ENCODE data around the gene COL23A1. TPM values are rescaled to one million over a fixed set of nuclear protein-coding genes. Genes with fewer than 3 reads are reported as not detected.

The COL23A1 gene
- total RNA-seq, 1 donor from 2014 or later, result 20.4 TPM

DNA sequence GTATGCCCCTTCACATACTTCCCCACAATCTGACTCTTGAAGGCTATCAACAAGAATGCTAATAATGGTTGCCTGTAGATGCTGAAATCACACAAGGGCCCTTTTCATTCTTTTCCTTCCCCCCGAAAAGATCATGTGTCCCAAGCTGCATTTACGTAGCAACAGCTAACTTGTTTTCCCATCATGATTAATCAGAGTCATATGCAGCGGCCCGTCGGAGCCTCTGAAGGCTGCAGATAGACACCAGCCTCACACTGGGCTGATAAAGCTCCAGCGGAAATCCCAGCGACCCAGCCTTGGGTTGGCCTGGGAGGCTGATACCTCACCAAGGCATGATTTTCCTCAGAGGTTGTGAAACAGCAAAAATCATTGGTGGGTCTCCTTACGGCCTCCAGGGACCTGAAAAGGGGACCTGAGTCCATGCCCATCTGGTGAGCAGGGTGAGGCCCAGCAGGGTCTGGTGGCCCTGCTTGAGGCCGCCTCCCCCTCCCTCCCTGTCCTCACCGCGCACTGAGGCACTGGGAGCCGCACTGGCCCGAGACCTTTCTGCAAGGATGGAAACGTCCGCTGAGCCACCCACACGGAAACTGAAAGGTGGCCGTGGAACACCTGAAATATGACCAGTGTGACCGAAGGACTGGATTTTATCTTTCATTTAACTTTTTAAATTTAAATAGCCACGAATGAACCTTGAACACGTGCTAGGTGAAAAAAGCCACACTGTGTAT lies 243.4 kb downstream of the COL23A1 start:
- ATAC-seq (no peak), DNase-seq (no peak)
- intact Hi-C loops (cut with micrococcal nuclease), result no loop called here

DNA sequence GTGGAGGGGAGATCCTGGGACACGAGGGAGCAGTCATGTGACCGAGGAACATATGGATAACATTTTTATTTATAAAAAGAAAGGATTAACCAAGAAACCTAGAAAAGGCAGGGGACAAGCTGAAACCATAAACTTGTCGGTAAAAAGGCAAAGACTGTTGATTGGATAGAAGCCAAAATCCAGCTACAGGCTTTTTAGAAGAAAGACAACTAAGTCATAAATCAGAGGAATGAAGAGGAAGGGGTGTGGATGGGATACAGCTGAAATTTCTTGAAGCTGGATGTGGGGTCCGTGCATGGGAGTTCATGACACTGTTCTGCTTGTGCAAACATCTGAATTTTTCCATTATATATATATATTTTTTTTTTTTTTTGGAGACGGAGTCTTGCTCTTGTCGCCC lies 246.9 kb downstream of the COL23A1 start:
- ATAC-seq (no peak), DNase-seq (no peak)
- intact Hi-C loops (cut with micrococcal nuclease), result no loop called here

DNA sequence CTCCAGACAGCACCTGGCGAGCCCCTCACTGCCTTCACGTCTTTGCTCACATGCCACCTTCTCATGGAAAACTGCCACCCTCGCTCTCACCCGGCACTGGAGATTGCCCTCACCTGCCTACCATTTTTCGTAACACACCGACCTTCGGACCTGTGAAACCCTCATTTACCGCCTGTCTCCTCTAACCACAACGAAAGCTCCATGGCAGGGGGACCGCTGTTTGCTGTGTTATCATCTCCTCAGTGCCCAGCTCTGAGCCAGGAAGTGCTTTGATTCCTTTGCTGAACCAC lies 248.4 kb downstream of the COL23A1 start:
- ATAC-seq (no peak), DNase-seq (no peak)
- intact Hi-C loops (cut with micrococcal nuclease), result no loop called here

DNA sequence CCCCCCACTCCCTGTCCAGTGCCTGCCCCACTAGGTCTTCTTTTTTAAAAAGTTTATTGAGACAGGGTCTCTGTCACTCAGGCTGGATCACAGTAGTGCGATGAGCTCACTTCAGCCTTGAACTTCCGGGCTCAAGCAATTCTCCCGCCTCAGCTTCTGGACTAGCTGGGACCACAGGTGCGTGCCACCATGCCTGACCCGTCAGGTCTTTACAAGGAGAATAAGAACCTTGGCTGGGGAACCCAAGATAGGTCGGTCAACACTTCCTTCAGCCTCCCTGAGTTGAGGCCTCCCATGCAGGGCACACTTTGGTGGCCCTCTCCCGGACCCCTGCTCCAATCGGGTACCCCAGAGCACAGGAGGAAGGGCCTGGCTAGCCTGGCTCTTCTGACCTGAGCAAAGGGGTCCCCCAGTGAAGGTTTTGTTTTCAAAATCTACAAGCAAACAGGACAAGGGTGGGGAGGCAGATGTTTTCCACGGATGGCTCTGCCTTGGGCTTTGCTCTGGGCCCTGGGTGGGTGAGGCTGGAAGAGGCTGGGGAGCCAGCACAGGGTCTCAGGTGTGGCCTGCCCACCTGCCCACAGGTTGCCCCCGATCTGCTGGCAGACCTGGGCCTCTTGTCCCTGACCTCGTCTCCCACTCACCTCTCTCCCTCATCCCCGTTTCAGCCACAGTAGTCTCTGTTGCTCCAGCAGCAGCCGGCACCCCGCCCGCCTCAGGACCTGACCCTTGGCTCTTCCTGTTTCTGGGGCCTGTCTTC lies 248.9 kb downstream of the COL23A1 start:
- DNase-seq (no peak), ATAC-seq (no peak)
- intact Hi-C loops (cut with micrococcal nuclease), result no loop called here

DNA sequence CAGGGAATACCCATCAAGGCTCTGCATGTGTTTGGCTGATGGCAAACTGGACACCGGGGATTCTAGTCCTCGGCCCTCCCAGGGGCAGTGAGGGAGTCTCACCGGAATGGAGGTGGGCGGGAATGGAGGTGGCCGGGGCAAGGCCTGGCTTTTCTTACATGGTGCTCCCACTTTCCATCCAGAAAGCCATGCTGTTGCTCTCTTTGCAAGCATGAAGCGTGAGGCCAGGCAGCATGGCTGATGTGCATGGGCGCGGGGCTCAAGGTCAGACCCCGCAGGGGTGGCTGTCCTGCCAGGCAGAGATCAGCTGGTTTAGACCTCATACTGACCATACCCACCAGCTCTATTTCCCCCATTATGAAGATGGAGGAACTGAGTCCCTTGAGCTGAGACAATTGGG lies 249.6 kb downstream of the COL23A1 start:
- intact Hi-C loops (cut with micrococcal nuclease), result no loop called here
- DNase-seq (no peak), ATAC-seq (no peak)

DNA sequence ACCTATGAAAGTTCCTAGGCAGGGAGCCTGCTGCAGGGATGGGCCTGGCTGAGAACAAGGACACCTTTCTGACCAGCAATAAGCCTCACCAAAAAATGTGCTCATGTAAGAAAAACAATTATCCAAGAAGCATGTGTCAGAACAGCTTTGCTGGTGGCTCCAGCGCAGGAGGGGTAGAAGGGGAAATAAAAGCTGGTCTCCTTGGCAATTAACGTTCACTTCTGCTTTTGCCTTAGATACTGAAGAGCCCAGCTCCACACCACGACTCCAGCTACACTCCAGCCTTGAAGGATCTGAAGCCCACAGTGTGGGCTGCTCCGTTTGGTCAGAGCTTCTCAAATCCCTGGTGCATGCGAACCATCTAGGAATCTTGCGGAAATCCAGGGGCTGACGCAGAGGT lies 250.0 kb downstream of the COL23A1 start:
- ATAC-seq (no peak), DNase-seq (no peak)
- intact Hi-C loops (cut with micrococcal nuclease), result no loop called here

DNA sequence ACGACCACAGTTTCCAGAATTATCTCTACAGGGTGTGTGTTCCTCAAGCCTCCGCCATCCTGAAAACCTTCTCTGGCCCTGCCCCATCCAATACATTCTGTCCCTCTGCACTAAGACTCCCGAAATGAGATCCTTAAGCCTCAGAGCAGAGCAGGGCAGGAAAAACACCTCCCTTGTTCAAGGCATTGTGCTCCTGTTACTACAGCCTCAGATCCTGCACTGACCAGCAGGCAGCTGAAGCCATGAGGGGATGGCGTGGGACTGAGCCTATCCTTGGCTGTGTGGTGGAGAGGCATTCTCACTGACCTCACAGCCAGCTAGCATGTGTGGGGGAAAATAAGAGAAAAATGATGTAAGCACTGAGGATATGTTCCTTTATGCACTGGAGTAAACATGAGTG lies 250.9 kb downstream of the COL23A1 start:
- intact Hi-C loops (cut with micrococcal nuclease), result no loop called here
- no peak for DNase-seq
- ATAC-seq, result no peak

DNA sequence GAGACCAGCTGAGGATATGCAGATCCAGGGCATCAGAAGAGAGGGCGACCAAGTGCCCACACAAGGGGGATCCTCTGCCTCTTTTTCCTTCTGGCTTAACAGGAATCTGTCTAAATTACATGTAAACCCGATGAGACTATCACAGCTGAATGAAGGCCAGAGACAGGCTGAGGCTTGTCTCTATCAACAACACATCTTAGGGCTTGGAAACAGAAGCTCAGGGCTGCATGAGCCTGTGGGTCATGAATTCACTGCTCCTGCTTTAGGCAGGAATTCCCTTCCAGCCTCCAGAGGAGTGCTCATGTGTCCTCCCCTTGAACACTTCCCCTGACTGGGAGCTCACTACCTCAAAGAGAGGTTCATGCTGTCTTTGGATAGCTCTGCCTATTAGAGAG lies 251.4 kb downstream of the COL23A1 start:
- ATAC-seq (no peak), DNase-seq (no peak)
- intact Hi-C loops (cut with micrococcal nuclease), result no loop called here

DNA sequence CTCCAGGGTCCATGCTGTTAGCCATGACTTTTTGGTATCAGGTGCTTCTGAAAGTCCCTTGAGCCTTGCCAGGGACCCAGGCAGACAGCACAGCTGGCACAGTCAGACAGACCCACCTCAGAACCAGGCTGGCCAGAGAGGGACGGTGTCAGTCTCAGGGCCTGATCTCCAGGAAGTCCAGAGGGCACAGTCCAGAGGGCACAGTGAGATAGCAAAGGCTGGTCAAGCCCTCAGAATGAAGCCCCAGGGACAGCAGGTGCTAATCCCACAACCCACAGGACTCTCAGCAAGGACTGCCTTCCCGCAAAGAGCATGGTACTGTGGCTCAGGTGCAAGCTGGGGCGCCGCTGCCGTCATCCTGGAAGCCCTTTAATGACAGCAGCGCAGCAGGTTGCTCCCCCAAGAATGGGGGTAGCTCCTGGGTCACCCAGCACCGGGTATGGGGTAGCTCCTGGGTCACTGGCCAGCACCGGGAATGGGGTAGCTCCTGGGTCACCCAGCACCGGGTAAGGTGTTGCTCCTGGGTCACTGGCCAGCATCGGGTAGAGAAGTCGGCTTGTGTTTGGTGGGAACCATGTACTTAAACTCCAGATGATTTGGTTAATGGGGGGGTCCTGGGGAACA lies 252.0 kb downstream of the COL23A1 start:
- peak; percentile 6 for ATAC-seq
- DNase-seq, result no peak
- intact Hi-C loops (cut with micrococcal nuclease), result no loop called here

DNA sequence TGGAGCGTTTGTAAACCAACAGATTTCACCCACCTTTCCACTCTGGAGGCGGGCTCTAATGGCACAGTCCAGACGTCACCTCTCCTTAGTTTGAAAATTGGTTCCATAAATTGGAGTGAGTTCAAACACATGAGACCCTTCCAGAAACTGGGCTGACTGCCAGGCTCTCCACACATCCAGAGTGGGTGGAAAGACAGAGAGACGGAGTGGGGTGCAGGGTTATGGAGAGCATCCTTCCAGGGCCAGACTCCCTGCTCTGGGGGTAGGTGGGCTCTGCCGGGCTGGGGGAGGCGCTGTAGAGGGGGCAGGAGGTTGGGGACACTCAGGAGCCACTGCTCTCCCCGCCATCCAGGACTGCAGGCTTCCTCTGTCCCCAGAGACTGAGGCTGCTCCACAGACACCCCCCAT lies 252.9 kb downstream of the COL23A1 start:
- ATAC-seq, result no peak
- intact Hi-C loops (cut with micrococcal nuclease), result no loop called here

DNA sequence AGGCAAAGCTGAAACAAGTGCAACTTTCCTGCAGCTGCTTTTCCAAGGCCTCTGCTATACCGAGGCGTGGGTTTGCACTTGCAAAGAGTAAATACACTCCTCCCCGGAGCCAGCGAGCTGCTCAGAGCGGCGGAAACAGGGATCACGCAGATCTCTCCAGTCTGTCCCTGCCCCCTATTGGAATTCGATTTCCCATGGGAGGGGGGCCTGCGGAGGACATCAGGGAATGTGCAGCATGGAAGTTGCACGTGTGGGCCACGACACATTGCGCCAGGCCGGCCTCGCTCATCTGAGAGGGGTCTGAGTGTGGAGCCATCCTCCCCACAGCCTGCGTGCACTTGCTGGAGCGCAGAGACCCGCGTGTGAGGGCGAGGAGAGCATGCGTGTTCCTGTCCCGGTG lies 253.3 kb downstream of the COL23A1 start:
- intact Hi-C loops (cut with micrococcal nuclease), result no loop called here
- DNase-seq, result no peak
- ATAC-seq, result no peak

More for the DNA sequence above, 252.9 kb downstream of the COL23A1 start:
- no peak for DNase-seq

DNA sequence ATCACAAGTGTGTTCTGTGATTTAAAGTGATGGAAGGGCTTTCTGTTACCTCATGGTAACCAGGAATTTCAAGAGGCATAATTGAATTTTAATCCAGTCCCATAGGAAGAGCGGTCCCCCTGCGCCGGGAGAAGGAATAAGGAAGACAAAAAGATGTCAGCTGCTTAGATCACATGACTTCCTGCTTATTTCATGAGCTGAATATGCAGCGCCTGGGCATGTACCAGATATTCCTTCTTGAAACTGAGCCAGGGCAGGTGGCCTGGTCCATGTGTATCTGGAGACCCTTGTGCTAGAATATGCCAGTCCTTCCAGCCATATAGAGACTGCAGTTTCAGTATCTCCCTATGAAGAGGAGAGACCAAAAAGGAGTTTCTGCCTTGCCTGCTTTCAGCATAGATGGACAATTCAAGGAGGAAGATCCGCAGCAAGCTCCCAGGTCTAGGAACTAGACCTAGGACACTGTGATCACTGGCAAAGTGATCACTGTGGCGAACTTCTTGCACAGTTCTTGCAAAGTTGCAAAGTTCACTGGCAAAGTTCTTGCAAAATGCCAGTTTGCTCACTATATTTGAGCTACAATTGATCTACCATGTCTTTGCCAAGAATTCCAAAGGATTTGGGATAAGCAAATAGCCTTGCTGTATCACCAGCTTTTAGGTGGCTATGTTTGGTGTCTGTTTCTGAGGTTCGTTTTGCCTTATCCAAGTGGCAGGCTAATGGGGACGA lies 254.7 kb downstream of the COL23A1 start:
- intact Hi-C loops (cut with micrococcal nuclease), result no loop called here
- no peak for ATAC-seq
- DNase-seq, result no peak

DNA sequence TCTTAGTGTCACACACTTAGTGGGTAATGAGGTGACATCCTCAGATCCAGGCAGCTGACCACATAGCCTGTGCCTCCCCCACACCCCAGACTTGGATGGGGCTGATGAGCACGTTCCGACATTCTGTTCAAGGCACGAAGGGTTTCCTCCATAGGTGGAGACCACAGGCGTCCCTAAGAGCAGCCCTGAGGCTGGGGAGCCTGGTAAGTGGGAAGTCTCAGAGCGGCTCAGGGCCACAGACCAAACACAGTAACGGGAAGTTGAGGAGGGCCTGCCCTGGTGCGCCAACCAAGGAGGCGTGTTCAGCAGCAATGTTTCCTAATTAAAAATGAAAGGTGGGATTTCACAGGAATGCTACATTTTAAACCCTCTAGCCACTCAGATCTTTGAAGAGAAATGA lies 255.3 kb downstream of the COL23A1 start:
- intact Hi-C loops (cut with micrococcal nuclease), result no loop called here
- ATAC-seq (no peak), DNase-seq (no peak)

DNA sequence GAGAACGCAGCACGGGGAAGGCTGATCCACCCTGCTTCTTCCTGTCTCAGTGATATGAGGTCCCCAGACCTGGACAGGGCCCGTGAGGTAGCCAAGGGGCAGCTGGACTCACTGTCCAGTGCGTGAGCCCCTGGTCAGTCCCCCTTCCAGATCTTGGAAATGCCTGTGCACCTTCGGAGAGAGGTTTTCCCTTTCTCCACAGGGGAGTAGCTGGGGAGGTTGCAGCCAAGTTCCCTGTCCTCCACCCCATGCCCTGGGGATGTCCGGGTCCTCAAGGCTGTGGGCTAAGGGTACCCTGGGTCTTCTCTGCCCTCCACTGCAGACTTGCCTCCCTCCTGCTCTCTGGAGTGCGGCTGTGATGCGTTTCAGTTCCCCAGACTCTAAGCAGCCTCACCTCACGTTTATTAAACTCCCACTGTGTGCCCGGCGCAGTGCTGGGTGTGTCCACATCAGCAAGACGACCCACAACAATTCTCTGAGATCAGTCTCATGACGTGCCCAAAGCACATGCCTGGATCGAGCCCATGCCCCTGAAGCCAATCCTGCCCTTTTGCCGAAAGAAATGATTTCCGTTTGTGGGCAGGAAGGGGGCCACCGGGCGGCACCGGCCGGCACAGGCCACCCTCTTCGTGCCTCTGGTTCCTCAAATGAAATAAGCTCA lies 256.2 kb downstream of the COL23A1 start:
- no peak for DNase-seq
- ATAC-seq, result no peak
- intact Hi-C loops (cut with micrococcal nuclease), result no loop called here

DNA sequence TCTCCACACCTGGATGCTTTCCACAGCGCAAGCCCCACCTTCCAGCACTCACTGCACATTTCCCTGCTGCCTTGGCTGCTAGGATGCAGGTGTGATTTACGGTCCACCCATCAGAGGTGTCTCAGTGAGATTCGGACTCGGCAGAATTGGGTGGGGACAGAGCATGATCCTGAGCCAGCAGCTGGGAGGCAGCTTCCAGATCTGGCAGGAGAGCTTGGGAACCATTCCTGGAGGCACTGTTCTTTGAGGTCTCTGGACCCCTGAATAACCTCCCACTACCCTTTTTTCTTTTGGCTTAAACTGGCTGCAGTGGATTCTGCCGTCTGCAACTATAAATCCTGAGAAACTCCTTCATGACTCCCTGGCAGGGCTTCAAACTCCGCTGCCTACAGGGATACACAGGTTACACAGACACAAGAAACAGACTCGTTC lies 258.0 kb downstream of the COL23A1 start:
- ATAC-seq (peak; percentile 8), DNase-seq (no peak)
- intact Hi-C loops (cut with micrococcal nuclease), result no loop called here

DNA sequence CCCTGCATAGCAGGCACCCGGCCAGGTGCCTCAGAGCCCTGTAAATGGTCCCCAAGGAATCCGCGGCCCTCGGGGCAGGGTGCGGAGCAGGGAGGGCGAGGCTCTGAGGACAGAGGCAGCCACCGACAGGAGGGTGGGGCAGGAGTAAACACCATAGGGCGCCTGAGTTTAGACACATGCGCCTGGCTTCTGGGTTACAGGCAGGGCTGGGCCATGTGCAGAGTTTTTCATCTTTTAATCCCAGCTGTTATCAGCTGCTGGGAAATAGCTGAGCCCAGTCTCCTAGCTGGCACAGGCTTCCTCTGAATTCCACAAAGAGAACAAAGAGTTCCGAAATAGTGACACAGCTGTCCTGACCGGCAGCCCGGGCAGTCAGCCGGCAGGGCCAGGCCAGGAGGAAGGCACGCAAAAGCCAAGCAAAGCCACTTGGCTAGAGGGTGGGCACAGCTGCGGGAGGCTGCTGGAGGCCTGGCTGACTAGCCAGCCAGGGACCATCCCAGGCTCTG lies 258.6 kb downstream of the COL23A1 start:
- ATAC-seq (peak; percentile 89), DNase-seq (peak; percentile 85)
- intact Hi-C loops (cut with micrococcal nuclease), result no loop called here

DNA sequence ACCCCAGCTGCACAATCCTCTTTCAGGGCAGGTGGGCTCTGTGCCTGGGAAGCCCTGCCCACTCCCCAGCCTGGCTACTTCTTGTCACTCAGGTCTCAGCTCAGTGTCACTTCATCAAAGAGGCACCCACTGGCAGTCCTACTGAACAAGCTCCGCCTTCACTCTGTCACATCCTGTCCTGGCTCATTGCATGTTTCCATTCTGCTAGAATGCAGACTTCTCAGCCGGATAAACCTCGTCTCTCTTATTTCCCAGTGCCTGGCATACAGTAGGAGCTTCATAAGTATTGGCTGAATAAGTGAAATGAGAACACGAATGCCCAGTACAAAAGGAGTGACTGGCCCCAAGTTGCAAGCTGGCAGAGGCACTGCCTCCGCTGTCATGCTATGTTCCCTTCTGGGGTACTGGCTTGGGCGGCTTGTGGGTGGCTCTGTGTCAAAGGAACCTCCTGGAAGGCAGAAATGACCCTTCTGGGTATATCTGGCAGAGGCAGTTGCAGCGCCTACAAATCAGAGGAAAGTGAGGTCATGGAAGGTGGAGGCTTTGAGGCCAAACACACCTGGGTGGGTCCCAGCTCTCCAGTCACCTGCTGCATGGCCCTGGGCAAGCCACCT lies 259.3 kb downstream of the COL23A1 start:
- DNase-seq (peak; percentile 49), ATAC-seq (peak; percentile 72)
- intact Hi-C loops (cut with micrococcal nuclease), result no loop called here

DNA sequence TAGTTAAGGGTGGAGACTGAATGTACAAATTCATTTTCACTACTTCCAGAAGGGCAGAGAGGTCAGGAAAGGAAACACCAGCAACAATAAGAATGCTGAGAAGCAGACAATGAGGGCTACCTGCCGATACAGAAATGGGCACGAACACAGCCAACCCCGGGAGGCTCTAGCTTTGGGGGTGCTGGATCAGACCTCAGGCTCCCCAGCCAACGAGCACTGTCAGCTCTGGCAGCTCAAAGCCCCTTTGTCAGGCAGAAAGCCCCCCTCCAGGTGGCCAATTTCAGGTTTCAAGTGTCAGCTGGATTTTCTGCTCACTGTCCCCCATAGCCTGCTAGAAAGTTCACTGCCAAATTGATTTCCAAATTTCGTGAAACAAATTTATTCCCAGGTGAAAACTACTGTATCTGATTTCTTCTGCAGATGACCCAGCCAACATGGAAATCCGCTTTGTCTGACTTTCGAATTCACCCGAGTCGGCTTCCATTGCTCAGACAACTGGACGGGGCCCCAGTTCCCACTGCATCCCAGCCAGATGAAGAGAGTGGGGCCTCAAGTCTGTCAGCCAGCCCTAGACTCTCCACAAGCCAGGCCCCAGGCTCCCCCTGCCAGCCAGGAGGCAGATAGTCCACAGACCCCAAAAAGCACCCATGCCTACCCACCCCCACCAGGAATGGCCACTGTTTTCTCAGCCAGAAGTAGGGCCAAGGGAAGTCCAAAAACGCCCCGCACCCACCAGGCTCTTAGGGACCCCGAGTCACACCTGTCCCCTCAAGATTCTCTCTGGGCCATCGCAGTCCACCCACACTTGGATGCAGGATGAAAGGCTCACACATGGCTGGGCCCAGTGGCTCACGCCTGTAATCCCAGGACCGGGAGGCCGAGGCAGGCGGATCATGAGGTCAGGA lies 261.1 kb downstream of the COL23A1 start:
- no peak for ATAC-seq
- DNase-seq, result peak; percentile 23

More for the DNA sequence above, 261.1 kb downstream of the COL23A1 start:
- intact Hi-C loops (cut with micrococcal nuclease), result no loop called here

Measured in left ventricle myocardium superior (tissue), 1 donor.